HG03354 (cell line): ENCODE data around the gene CXCL9.
"Not testable (repeated sequence)": the region's sequence is repeated elsewhere in the genome, so short reads cannot be mapped to it uniquely, and the experiment has no call there.

Experiments
- ATAC-seq: cut with Tn5 transposase; IDR thresholded peaks from one replicate; pipeline ENCODE4 v1.9.1; 2021; ENCODE audit warnings: mild to moderate bottlenecking; ENCODE audit not compliant: unreplicated experiment, poor library complexity, severe bottlenecking

CXCL9 gene

GRCh38 chr4:76007089-76007862, at the start of gene CXCL9:
Gene CXCL9 (minus strand): TSS chr4:76007509. CDS start chr4:76007449, 60 bp downstream.
- no peak for ATAC-seq

- no peak for ATAC-seq
Measured at GRCh38 chr4:76055421-76055820, 48.1 kb upstream of the CXCL9 start.

GRCh38 chr4:76055016-76055415, 47.7 kb upstream of the CXCL9 start:
- peak; percentile 97 for ATAC-seq

GRCh38 chr4:76053730-76054129, 46.4 kb upstream of the CXCL9 start:
- ATAC-seq: no peak

GRCh38 chr4:76050560-76051050, 43.3 kb upstream of the CXCL9 start:
- not testable (repeated sequence) for ATAC-seq

- ATAC-seq: not testable (repeated sequence)
Measured at GRCh38 chr4:76049860-76050416, 42.6 kb upstream of the CXCL9 start.

- not testable (repeated sequence) for ATAC-seq
Measured at GRCh38 chr4:76044686-76045085, 37.4 kb upstream of the CXCL9 start.

- not testable (repeated sequence) for ATAC-seq
Measured at GRCh38 chr4:76043306-76043705, 36.0 kb upstream of the CXCL9 start.

- not testable (repeated sequence) for ATAC-seq
Measured at GRCh38 chr4:76042241-76042998, 35.1 kb upstream of the CXCL9 start.

GRCh38 chr4:76036855-76037254, 29.5 kb upstream of the CXCL9 start:
- ATAC-seq: no peak

GRCh38 chr4:76035799-76036380, 28.6 kb upstream of the CXCL9 start, which contains the start of gene CXCL11:
Gene CXCL11 (minus strand): TSS chr4:76036070. CDS start chr4:76035987, 83 bp downstream.
- ATAC-seq: no peak

- peak; percentile 45 for ATAC-seq
Measured at GRCh38 chr4:76035141-76035540, 27.8 kb upstream of the CXCL9 start.

- ATAC-seq: no peak
Measured at GRCh38 chr4:76029300-76029699, 22.0 kb upstream of the CXCL9 start.

- ATAC-seq: no peak
Measured at GRCh38 chr4:76028350-76028765, 21.0 kb upstream of the CXCL9 start.

GRCh38 chr4:76024065-76024464, 16.8 kb upstream of the CXCL9 start:
- ATAC-seq: no peak

- no peak for ATAC-seq
Measured at GRCh38 chr4:76023389-76023788, 16.1 kb upstream of the CXCL9 start, which contains the start of gene CXCL10. Gene CXCL10 (minus strand): TSS chr4:76023497. CDS start chr4:76023431, 66 bp downstream.

- ATAC-seq: no peak
Measured at GRCh38 chr4:76022677-76023076, 15.4 kb upstream of the CXCL9 start.

- ATAC-seq: no peak
Measured at GRCh38 chr4:76022031-76022430, 14.7 kb upstream of the CXCL9 start.

- ATAC-seq: no peak
Measured at GRCh38 chr4:76017056-76017686, 9.9 kb upstream of the CXCL9 start.
